HG03095 (cell line): ENCODE measurements around the gene POLD1.

Experiments used
- ATAC-seq: cut with Tn5 transposase; IDR thresholded peaks from one replicate; pipeline ENCODE4 v1.9.1; 2021; ENCODE audit warnings: moderate library complexity; ENCODE audit not compliant: unreplicated experiment

POLD1 gene

GRCh38 chr19:50461066-50461875 is 77.1 kb downstream of the POLD1 start:
- ATAC-seq: no peak

- ATAC-seq: no peak
Observed at GRCh38 chr19:50462970-50463369, 78.8 kb downstream of the POLD1 start.

GRCh38 chr19:50464348-50464747 is 80.2 kb downstream of the POLD1 start:
- no peak for ATAC-seq

- no peak for ATAC-seq
Observed at GRCh38 chr19:50465000-50465399, 80.9 kb downstream of the POLD1 start.

GRCh38 chr19:50465986-50466705 is 82.0 kb downstream of the POLD1 start:
- ATAC-seq: no peak

DNA sequence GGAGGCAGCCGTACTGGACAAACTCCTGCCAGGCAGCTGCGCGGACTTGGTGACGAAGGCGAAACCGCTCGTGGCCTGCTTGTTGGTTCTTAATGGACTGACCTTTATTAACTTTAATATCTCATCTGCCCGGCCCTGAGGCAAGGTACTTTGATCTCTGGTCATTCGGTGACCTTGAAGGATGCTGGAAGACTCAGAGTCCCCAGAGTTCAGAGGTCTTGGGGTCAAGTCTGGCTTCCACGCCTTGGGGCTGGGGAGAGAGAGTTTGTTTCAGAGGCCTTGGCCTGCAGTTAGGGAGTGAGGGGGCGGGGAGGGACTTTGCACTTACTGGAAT is 82.5 kb downstream of the POLD1 start:
- ATAC-seq: no peak

DNA sequence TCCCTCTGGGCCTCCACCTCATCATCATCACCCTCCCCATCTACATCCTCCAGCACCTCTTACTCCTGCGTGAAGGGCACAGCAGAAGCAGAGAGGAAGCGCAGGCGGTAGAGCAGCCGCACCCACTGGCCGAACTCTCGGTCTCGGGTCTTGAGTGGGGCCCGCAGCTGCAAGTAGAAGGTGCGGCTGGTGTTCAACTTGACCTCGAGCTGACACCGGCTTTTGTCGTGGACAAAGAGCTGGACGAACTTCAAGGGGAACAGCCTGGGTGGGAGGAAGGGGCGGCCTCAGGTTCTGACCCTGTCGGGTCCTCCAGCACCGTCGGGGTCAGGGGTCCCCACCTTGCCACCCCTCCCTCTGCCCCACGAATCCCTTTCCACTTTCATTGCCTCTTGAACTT is 83.4 kb downstream of the POLD1 start:
- ATAC-seq: no peak
